ENCODE results near the gene OXLD1.

The OXLD1 gene

GRCh38 chr17:81701288-81702071, 35.1 kb upstream of the OXLD1 start:
- DNase-seq = no peak

- DNase-seq = no peak
Observed at GRCh38 chr17:81700353-81701287, 34.2 kb upstream of the OXLD1 start.

GRCh38 chr17:81697261-81698044, 31.0 kb upstream of the OXLD1 start:
- DNase-seq = no peak

GRCh38 chr17:81696218-81696941, 30.0 kb upstream of the OXLD1 start:
- DNase-seq = no peak

GRCh38 chr17:81695801-81696200, 29.4 kb upstream of the OXLD1 start:
- no peak for DNase-seq

- DNase-seq = no peak
Observed at GRCh38 chr17:81695211-81695610, 28.8 kb upstream of the OXLD1 start.

- DNase-seq = no peak
Observed at GRCh38 chr17:81694810-81695209, 28.4 kb upstream of the OXLD1 start.

- no peak for DNase-seq
Observed at GRCh38 chr17:81693509-81694210, 27.3 kb upstream of the OXLD1 start.

- DNase-seq = no peak
Observed at GRCh38 chr17:81691608-81692007, 25.2 kb upstream of the OXLD1 start.

- no peak for DNase-seq
Observed at GRCh38 chr17:81691196-81691595, 24.8 kb upstream of the OXLD1 start.

- no peak for DNase-seq
Observed at GRCh38 chr17:81690549-81690948, 24.1 kb upstream of the OXLD1 start.

GRCh38 chr17:81690066-81690465, 23.7 kb upstream of the OXLD1 start:
- DNase-seq = no peak

- no peak for DNase-seq
Observed at GRCh38 chr17:81688616-81689015, 22.2 kb upstream of the OXLD1 start.

GRCh38 chr17:81687770-81688541, 21.6 kb upstream of the OXLD1 start:
- no peak for DNase-seq

GRCh38 chr17:81686614-81687013, 20.2 kb upstream of the OXLD1 start:
- no peak for DNase-seq

- no peak for DNase-seq
Observed at GRCh38 chr17:81685108-81685507, 18.7 kb upstream of the OXLD1 start.

- no peak for DNase-seq
Observed at GRCh38 chr17:81684442-81684911, 18.1 kb upstream of the OXLD1 start.

GRCh38 chr17:81683584-81684441, 17.4 kb upstream of the OXLD1 start, which contains the start of the genes ARL16 and HGS:
TSS of gene ARL16 (minus strand) at chr17:81683797. CDS start at chr17:81683753, 44 bp downstream.
TSS of gene HGS (plus strand) at chr17:81684011. CDS start at chr17:81684067, 56 bp downstream.
- peak; percentile 98 for DNase-seq

- no peak for DNase-seq
Observed at GRCh38 chr17:81683208-81683583, 16.8 kb upstream of the OXLD1 start.
